Neuronal stem cell (in vitro differentiated cells): ENCODE measurements around the gene DACT1.

Source experiments
- DNase-seq: peaks from one replicate; pipeline ENCODE4 v3.0.0-alpha.2; 2013; ENCODE audit warnings: low spot score
- H2AFZ ChIP-seq: one replicate; pipeline ENCODE4 v1.6.1; 2013; ENCODE audit warnings: mild to moderate bottlenecking, low read length, inconsistent platforms
- H2AK5ac ChIP-seq: 2 replicates; pipeline ENCODE4 v1.6.1; 2013; ENCODE audit warnings: low read depth, mild to moderate bottlenecking, inconsistent platforms, low read length, moderate library complexity, mixed read lengths
- H2BK120ac ChIP-seq: 2 replicates; pipeline ENCODE4 v1.6.1; 2013; ENCODE audit warnings: low read depth, mild to moderate bottlenecking, inconsistent platforms, low read length, moderate library complexity, mixed read lengths
- H2BK12ac ChIP-seq: one replicate; pipeline ENCODE4 v1.6.1; 2013; ENCODE audit warnings: low read length, inconsistent platforms
- H2BK15ac ChIP-seq: 2 replicates; pipeline ENCODE4 v1.6.1; 2013; ENCODE audit warnings: mild to moderate bottlenecking, low read length, inconsistent platforms, mixed read lengths
- H2BK5ac ChIP-seq: one replicate; pipeline ENCODE4 v1.6.1; 2013; ENCODE audit warnings: inconsistent platforms, mild to moderate bottlenecking, low read length, moderate library complexity
- H3K14ac ChIP-seq: one replicate; pipeline ENCODE4 v1.6.1; 2013; ENCODE audit warnings: low read length, inconsistent platforms
- H3K18ac ChIP-seq: 2 replicates; pipeline ENCODE4 v1.6.1; 2013; ENCODE audit warnings: low read length, inconsistent platforms
- H3K23ac ChIP-seq: 2 replicates; pipeline ENCODE4 v1.6.1; 2013; ENCODE audit warnings: low read depth, mild to moderate bottlenecking, mixed read lengths, low read length, inconsistent platforms; ENCODE audit not compliant: poor library complexity
- H3K27ac ChIP-seq: replicated peaks from 3 replicates; pipeline ENCODE4 v1.5.1; 2013; ENCODE audit warnings: low read length, inconsistent platforms
- H3K27me3 ChIP-seq, 3 experiments: 2 replicates each; pipeline ENCODE4 v1.6.1; 2013; ENCODE audit warnings: low read length in 3 of 3, mild to moderate bottlenecking in 2 of 3, inconsistent platforms in 1 of 3, low read depth in 1 of 3, mixed read lengths in 1 of 3, moderate library complexity in 1 of 3; ENCODE audit not compliant: control insufficient read depth in 3 of 3, insufficient read depth in 3 of 3
- H3K36me3 ChIP-seq, 2 donors: replicated peaks in 1 of 2; 2 replicates each; pipeline ENCODE4 v1.6.1; 2013; ENCODE audit warnings: low read length in 2 of 2; ENCODE audit not compliant: control insufficient read depth in 2 of 2, insufficient read depth in 2 of 2
- H3K4ac ChIP-seq: 2 replicates; pipeline ENCODE4 v1.6.1; 2013; ENCODE audit warnings: inconsistent platforms, mild to moderate bottlenecking, low read length, moderate library complexity
- H3K4me1 ChIP-seq, 2 donors: 1 replicate in 1 of 2; 2 replicates in 1 of 2; pipeline ENCODE4 v1.6.1; 2013; ENCODE audit warnings: low read length in 2 of 2, low read depth in 1 of 2; ENCODE audit not compliant: control insufficient read depth in 2 of 2, insufficient read depth in 1 of 2
- H3K4me2 ChIP-seq: one replicate; pipeline ENCODE4 v1.6.1; 2013; ENCODE audit warnings: mild to moderate bottlenecking, low read length, inconsistent platforms; ENCODE audit not compliant: insufficient read depth, poor library complexity, severe bottlenecking
- H3K4me3 ChIP-seq, 2 donors: 2 replicates each; pipeline ENCODE4 v1.5.1; 2013; ENCODE audit warnings: low read length in 2 of 2, mild to moderate bottlenecking in 2 of 2, inconsistent platforms in 1 of 2, moderate library complexity in 1 of 2
- H3K79me1 ChIP-seq: one replicate; pipeline ENCODE4 v1.6.1; 2013; ENCODE audit warnings: low read depth, mild to moderate bottlenecking, inconsistent platforms, low read length, moderate library complexity
- H3K9ac ChIP-seq: one replicate; pipeline ENCODE4 v1.6.1; 2013; ENCODE audit warnings: mild to moderate bottlenecking, low read depth, low read length, inconsistent platforms; ENCODE audit not compliant: poor library complexity
- H3K9me3 ChIP-seq, 2 donors: replicated peaks in 1 of 2; 2 replicates each; pipeline versions ENCODE3 to v1.6.1; 2013; ENCODE audit warnings: low read length in 2 of 2, mild to moderate bottlenecking in 2 of 2, inconsistent platforms in 1 of 2, low read depth in 1 of 2, mixed read lengths in 1 of 2, moderate library complexity in 1 of 2; ENCODE audit not compliant: control insufficient read depth in 2 of 2, insufficient read depth in 1 of 2
- H4K8ac ChIP-seq: one replicate; pipeline ENCODE4 v1.6.1; 2013; ENCODE audit warnings: low read depth, mild to moderate bottlenecking, inconsistent platforms, low read length, moderate library complexity
- H4K91ac ChIP-seq: one replicate; pipeline ENCODE4 v1.6.1; 2013; ENCODE audit warnings: low read length, low read depth, mild to moderate bottlenecking, inconsistent platforms; ENCODE audit not compliant: poor library complexity
- WGBS, 2 donors: extraction: QIAGEN DNeasy Blood & Tissue Kit; methylation state at CpG; one replicate each; pipeline ENCODE4 v1.1.7; 2013; ENCODE audit warnings: missing lambda C conversion rate in 2 of 2, mixed read lengths in 1 of 2; ENCODE audit not compliant: insufficient read length in 2 of 2, insufficient replicate concordance in 1 of 2; ENCODE audit errors: extremely low coverage in 2 of 2; 5-methylcytosine and 5-hydroxymethylcytosine counted together

DACT1 gene

DNA sequence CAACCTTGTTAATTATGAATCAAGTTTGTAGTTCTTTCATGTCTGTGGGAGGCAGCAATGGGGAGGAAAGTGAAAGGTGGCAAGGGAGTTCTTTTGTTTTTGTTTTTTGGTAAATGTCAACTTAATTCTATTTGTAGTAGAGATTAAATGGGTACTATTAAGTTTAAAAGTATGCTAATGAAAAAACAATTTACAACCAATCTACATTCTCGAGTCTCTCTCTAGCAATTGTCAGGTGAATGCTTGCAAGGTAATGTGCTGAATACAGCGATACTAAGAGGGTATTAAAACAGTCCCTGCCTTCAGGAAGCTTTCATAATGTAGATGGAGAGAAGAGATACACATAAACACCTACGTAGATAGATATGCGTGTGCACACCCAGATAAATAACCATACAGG, 1.6 kb upstream of the DACT1 start:
- Histone ChIP-seq H2AFZ (no peak overlapping the region), H2BK15ac (no peak overlapping the region), H3K4me3 (no peak overlapping the region), H4K8ac (no peak overlapping the region), H3K27ac (no peak overlapping the region), H3K23ac (no peak overlapping the region), H4K91ac (no peak overlapping the region), H3K79me1 (no peaks in the 10 kb centered on the region), H2BK120ac (no peak overlapping the region), H2BK5ac (no peak overlapping the region), H3K14ac (no peak overlapping the region), H3K18ac (no peak overlapping the region), H3K4ac (no peak overlapping the region), H3K4me1 (peaks cover 8 to 13% of the 10 kb centered on the region in 2 donors), H3K27me3 (peaks cover 0 to 75% (median 8%) of the 10 kb centered on the region in 3 experiments), H3K4me2 (no peak overlapping the region), H3K9ac (no peak overlapping the region), H2AK5ac (no peak overlapping the region), H2BK12ac (no peak overlapping the region), H3K9me3 (no peaks in the 10 kb centered on the region), H3K36me3 (no peaks in the 10 kb centered on the region)
- WGBS, 2 donors = no CpG with 5 or more reads among the region's 4 CpGs
- no peak for DNase-seq

DNA sequence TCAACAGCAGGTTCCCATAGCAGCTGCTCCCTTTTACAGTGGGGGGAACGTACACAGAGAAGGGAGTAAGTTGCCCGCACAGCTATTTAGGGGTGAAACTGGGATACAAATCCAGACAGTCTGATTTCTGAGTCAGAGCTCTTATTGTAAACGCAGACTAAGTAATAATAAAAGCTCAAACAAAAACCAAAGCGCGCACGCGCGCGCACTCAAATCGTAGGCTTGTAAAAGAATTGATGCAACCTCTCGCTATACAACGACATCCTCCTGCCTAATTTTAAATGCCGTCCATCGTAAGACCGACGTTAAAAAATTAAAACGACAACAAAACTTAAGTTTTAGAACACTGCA, 747 bp upstream of the DACT1 start:
- no peak overlapping the region for H2BK5ac ChIP-seq
- H3K27me3 ChIP-seq = peaks cover 0 to 66% (median 8%) of the 10 kb centered on the region in 3 experiments
- H3K4me1 ChIP-seq = peaks cover 8 to 13% of the 10 kb centered on the region in 2 donors
- no peaks in the 10 kb centered on the region for H3K36me3 ChIP-seq
- H3K9me3 ChIP-seq = no peaks in the 10 kb centered on the region
- DNase-seq = no peak
- H3K4me2 ChIP-seq = peak overlapping the region; percentile 95
- H2BK120ac ChIP-seq = no peak overlapping the region
- no peak overlapping the region for H4K8ac ChIP-seq
- H3K23ac ChIP-seq = no peak overlapping the region
- no peak overlapping the region for H3K14ac ChIP-seq
- H2BK15ac ChIP-seq = no peak overlapping the region
- H2AK5ac ChIP-seq = no peak overlapping the region
- H3K4ac ChIP-seq = no peak overlapping the region
- H3K18ac ChIP-seq = no peak overlapping the region
- no CpG with 5 or more reads among the region's 17 CpGs for WGBS, 2 donors
- H4K91ac ChIP-seq = no peak overlapping the region
- peak overlapping the region; percentile 70 for H3K9ac ChIP-seq
- H2AFZ ChIP-seq = peak overlapping the region; percentile 97
- H3K4me3 ChIP-seq = peak overlapping the region; percentile 55 to 83
- no peak overlapping the region for H3K27ac ChIP-seq
- no peaks in the 10 kb centered on the region for H3K79me1 ChIP-seq
- H2BK12ac ChIP-seq = no peak overlapping the region

DNA sequence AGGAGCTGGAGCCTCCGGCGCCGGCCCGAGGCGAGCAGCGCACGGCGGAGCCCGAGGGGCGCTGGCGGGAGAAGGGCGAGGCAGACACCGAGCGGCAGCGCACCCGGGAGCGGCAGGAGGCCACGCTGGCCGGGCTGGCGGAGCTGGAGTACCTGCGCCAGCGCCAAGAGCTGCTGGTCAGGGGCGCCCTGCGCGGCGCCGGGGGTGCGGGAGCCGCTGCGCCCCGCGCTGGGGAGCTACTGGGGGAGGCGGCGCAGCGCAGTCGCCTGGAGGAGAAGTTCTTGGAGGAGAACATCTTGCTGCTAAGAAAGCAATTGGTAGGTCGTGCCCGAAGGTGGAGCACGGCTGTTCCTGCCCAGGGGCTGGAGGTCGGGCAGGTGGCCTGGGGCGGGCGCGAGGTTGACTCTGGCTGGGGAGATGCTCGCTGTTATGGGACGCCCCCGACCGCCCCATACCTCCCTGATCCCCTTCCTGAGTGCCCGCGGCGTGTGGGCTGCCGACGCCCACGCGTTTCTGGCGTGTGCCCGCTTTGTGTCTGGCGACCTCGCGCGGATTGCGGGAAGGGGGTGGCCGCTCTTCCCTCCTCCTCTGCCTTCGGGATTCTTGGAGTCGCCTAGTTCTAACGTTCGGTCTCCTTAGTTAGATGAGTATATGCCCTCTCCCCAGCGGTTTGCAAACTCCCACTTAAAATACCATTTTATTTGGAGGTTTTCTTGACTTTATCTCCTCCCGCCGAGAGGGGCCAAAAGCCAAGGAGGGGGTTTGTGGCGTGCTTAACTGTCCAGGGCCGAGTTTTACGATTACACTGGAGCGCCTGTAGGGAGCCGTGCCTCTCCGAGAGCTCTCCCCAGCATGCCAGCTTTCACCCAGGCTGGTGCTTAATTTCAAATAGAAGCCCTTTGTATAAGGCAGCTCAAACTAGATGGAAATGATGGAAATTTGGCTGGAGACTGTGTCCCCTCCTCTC, 752 bp downstream of the DACT1 start:
- H2AK5ac ChIP-seq = no peak overlapping the region
- no peak overlapping the region for H4K91ac ChIP-seq
- no peak overlapping the region for H3K23ac ChIP-seq
- H3K9me3 ChIP-seq = no peaks in the 10 kb centered on the region
- no peaks in the 10 kb centered on the region for H3K79me1 ChIP-seq
- peak overlapping the region; percentile 23 for H2BK120ac ChIP-seq
- H2AFZ ChIP-seq = peak overlapping the region; percentile 97
- no peaks in the 10 kb centered on the region for H3K36me3 ChIP-seq
- H3K4me1 ChIP-seq = peaks cover 8 to 13% of the 10 kb centered on the region in 2 donors
- H3K27ac ChIP-seq = no peak overlapping the region
- no CpG with 5 or more reads among the region's 75 CpGs for WGBS, 2 donors
- peak overlapping the region; percentile 14 for H2BK5ac ChIP-seq
- peak overlapping the region; percentile 95 for H3K4me2 ChIP-seq
- no peak overlapping the region for H3K14ac ChIP-seq
- peak overlapping the region; percentile 88 for H3K9ac ChIP-seq
- peaks cover 0 to 53% (median 8%) of the 10 kb centered on the region in 3 experiments for H3K27me3 ChIP-seq
- peak overlapping the region; percentile 55 to 96 for H3K4me3 ChIP-seq
- H2BK15ac ChIP-seq = no peak overlapping the region
- H3K4ac ChIP-seq = no peak overlapping the region
- no peak overlapping the region for H4K8ac ChIP-seq
- H3K18ac ChIP-seq = peak overlapping the region; percentile 92
- DNase-seq = peak; percentile 33
- H2BK12ac ChIP-seq = peak overlapping the region; percentile 94

DNA sequence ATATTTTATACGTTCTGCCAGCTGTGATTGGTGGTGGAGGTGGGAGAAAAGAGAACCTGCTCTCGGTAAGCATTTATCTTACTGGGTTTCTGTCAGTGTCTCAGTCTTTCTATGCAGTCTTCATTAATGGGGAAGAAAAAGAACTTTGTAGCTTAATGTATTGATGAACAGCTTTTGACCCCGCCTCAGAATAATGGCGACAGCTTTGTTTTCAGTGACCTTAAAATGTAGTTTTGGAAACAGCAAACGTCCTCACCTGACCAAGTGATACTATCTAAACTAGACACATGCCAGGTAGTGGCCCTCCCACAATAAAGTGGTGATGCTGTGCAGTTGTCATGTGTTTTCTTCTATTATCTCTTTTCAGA, 1.4 kb downstream of the DACT1 start:
- H3K9me3 ChIP-seq = no peaks in the 10 kb centered on the region
- H3K4ac ChIP-seq = no peak overlapping the region
- H2BK120ac ChIP-seq = no peak overlapping the region
- WGBS, 2 donors = no CpG with 5 or more reads among the region's 5 CpGs
- H2BK5ac ChIP-seq = no peak overlapping the region
- H2BK12ac ChIP-seq = no peak overlapping the region
- no peak overlapping the region for H3K18ac ChIP-seq
- no peaks in the 10 kb centered on the region for H3K79me1 ChIP-seq
- no peak overlapping the region for H3K9ac ChIP-seq
- no peak overlapping the region for H4K8ac ChIP-seq
- no peak overlapping the region for H2AK5ac ChIP-seq
- H2AFZ ChIP-seq = peak overlapping the region; percentile 97
- H4K91ac ChIP-seq = no peak overlapping the region
- peaks cover 7 to 13% of the 10 kb centered on the region in 2 donors for H3K4me1 ChIP-seq
- peak overlapping the region; percentile 55 to 96 for H3K4me3 ChIP-seq
- H3K36me3 ChIP-seq = no peaks in the 10 kb centered on the region
- H2BK15ac ChIP-seq = no peak overlapping the region
- no peak overlapping the region for H3K14ac ChIP-seq
- peaks cover 0 to 46% (median 8%) of the 10 kb centered on the region in 3 experiments for H3K27me3 ChIP-seq
- no peak overlapping the region for H3K23ac ChIP-seq
- DNase-seq = no peak
- H3K27ac ChIP-seq = no peak overlapping the region
- peak overlapping the region; percentile 95 for H3K4me2 ChIP-seq
